GM21423 (cell line): ENCODE measurements around the gene ADAMTSL5.
"Not testable (repeated sequence)": the region's sequence is repeated elsewhere in the genome, so short reads cannot be mapped to it uniquely, and the experiment has no call there.

Source experiments
- ATAC-seq: cut with Tn5 transposase; IDR thresholded peaks from one replicate; pipeline ENCODE4 v1.9.1; 2021; ENCODE audit warnings: mild to moderate bottlenecking, moderate library complexity; ENCODE audit not compliant: unreplicated experiment

The ADAMTSL5 gene, protein sequence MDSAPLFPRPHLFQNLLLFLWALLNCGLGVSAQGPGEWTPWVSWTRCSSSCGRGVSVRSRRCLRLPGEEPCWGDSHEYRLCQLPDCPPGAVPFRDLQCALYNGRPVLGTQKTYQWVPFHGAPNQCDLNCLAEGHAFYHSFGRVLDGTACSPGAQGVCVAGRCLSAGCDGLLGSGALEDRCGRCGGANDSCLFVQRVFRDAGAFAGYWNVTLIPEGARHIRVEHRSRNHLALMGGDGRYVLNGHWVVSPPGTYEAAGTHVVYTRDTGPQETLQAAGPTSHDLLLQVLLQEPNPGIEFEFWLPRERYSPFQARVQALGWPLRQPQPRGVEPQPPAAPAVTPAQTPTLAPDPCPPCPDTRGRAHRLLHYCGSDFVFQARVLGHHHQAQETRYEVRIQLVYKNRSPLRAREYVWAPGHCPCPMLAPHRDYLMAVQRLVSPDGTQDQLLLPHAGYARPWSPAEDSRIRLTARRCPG

DNA sequence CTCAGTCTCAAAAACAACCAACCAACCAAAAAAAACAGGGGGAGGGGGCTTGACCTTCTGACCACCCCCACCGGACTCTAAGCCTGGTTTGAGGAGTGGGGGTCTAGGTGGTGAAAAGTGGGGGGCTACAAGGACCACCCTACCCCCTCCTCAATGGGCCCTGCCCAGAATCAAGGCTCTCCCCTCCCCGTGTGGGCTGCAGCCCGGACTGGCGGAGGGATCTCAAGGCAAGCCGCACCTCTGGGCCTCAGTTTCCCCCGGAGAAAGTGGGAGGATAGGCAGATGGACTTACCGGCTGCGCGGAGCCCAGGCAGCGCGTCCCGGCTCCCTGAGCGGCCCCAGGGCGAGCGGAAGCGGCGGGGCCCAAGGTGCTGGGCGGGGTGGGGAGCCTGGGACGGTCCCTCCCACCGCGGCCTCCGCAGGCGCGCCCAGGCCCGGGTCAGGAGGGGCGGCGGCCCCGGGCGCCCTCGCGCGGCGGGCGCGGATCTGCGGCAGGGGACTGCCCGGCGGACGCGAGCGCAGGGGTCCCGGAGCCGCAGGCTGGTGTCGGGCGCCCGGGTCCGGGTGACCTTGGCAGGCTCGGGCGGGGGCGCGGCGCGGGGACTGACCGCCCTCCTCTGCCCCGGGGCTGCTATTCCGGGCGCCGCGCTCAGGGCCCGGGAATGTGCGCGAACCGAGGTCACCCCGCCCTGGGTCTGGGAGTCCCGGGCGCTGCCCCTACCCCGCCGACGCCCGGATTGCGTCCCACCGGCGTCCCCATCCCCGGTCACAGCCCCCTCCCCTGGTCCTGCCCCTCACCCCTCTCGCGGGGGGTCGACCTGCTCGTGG, at the start of gene ADAMTSL5:
Gene ADAMTSL5 (minus strand): TSS at position 349 of the 828 bp plus-strand sequence. CDS start 2,076 bp downstream, outside the sequence.
- ATAC-seq: no peak

DNA sequence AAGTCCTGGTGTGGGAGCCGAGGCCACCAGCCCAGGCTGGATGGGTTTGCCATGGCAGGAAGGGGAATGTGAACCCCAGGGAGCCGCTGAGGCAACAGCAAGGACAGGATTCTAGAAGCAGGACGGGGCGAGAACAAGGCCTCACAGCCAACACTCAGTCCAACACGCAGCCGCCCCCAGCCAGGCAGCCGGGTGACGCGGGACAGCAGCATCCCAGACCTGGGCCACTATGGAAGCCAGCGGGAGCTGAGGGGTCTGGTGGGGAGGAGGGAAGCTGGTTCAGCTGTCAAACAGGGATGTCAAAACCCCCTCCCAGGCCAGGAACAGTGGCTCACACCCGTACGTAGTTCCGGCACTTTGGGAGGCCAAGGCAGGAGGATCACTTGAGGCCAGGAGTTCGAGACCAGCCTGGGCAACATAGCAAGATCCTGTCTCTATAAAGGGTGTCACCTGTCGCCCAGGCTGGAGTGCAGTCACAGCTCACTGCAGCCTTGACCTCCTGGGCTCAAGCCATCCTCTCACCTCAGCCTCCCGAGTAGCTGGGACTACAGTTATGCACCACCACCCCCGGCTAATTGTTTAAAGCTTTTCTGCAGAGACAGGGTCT, 48.5 kb upstream of the ADAMTSL5 start:
- no peak for ATAC-seq

DNA sequence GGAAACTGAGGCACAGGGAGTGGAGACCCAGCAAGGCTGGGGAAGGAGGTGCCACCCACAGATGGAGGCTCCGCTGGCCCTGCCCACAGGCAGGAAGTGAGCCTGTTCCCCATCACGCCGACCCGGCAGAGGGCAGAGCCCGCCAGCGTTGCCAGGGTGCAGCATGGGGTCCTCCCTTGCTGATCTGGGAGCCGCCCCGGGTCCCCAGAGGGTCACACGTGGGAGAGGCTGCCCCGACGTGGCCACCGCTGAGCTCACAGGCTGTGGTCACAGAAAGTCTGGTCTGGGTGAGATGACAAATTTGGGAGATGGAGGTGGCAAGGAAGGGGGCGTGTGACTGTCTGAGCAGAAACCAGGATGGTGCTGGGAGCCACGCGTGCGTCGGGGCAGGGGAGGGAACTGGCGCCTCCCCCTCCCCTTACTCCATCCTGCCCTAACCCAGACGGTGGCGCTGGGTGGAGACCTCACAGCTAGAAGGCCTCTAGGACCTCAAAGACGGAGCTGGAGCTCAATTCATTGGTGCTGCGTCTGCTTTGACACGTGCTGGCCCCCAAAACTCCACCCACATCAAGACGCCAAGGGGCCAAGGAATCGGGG, 47.6 kb upstream of the ADAMTSL5 start:
- ATAC-seq: no peak

DNA sequence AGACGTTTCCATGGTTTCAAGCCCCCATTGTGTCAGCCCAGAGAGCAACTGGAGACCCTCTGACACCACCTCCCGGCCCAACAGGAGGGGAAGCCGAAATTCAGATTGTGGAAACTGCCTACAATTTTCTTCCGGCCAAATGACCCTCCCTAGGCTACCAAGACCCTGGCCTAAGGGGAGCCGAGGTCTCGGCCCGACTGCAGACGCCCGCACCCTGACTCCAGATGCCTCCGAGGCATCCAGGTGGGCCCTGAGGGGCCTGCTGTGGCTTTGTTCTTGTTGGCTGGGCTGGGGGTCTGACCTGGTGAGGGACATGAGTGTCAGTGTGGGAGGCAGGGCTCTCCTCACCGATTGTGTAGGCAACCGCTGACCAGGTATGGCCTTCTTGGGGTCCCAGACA, 45.7 kb upstream of the ADAMTSL5 start:
- no peak for ATAC-seq

GRCh38 chr19:1556390-1557070, 43.7 kb upstream of the ADAMTSL5 start:
- no peak for ATAC-seq

DNA sequence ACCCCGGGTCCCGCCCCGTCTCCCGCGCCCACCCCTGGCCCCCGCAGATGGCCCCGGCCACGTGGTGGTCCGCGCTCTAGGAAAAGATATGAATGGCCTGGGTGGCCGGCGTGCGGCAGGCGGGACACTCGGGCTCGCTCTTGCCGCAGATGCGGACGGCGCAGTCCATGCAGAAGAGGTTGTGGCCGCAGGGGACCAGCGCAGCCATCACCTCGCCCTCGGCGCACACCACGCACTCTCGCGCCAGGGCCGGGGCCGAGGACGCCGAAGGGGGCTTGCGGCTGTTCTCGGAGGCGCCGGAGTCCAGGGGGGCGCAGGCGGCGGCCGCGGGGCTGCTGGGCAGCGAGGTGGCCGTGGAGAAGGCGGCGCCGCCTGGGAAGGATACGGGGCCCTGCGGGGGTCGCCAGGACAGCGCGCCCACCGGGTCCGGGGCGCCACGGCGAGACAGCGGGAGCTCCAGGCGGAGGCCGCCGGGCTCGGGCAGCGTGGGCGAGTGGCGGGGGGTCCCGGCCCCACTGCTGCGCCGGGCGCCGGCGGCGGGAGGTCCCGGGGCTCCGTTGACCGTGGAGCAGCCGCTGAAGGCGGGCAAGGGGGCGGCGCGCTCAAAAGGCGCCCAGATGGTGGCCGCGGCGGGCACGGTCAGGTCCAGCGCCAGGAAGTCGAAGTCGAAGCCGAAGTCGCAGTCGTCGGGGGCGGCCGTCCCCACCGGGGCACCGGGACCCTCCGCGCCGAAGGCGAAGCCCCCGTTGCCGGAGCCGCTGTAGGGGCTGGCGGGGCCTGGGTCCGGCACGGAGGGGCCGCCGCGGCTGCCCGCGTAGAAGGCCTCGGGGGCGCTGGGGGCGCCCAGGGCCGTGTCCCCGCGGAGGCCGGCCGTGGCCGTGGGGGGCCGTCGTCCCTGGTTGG, 42.9 kb upstream of the ADAMTSL5 start:
- ATAC-seq: no peak

DNA sequence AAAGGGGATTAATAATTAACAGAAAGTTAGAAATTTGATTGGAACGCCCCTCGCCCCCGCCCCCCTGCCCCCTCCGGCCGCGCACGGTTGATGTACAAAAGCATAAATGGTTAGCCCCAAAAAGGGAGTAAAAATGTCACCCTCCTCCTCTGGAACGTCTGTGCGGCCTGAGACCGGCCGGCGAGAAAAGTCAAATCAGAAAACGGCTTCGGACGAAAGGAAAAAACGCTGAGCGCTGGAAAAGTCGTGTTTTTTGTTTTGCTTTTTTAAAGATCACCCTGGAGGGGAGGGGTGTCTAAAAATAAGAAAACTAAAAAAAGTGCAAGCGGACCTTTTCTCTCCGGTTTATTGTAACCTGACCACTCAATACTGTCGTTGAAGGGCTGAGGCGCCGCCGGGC, 42.1 kb upstream of the ADAMTSL5 start:
- ATAC-seq: no peak

GRCh38 chr19:1553415-1553814, 40.6 kb upstream of the ADAMTSL5 start:
- ATAC-seq: no peak

- no peak for ATAC-seq
These were observed 38.5 kb upstream of the ADAMTSL5 start for GRCh38 chr19:1551068-1552040.

- ATAC-seq: no peak
These were observed 36.6 kb upstream of the ADAMTSL5 start for GRCh38 chr19:1549332-1549945.

- no peak for ATAC-seq
These were observed 27.6 kb upstream of the ADAMTSL5 start for GRCh38 chr19:1540365-1540925.

DNA sequence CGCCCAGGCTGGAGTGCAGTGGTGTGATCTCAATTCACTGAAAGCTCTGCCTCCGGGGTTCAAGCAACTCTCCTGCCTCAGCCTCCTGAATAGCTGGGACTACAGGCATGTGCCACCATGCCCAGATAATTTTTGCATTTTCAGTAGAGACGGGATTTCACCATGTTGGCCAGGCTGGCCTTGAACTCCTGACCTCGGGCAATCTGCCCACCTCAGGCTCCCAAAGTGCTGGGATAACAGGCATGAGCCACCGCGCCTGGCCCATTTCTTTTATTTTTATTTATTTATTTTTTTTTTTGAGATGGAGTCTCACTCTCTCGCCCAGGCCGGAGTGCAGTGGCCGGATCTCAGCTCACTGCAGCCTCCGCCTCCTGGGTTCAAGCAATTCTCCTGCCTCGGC, 26.9 kb upstream of the ADAMTSL5 start:
- not testable (repeated sequence) for ATAC-seq

- ATAC-seq: no peak
These were observed 26.2 kb upstream of the ADAMTSL5 start for GRCh38 chr19:1538978-1539377.

DNA sequence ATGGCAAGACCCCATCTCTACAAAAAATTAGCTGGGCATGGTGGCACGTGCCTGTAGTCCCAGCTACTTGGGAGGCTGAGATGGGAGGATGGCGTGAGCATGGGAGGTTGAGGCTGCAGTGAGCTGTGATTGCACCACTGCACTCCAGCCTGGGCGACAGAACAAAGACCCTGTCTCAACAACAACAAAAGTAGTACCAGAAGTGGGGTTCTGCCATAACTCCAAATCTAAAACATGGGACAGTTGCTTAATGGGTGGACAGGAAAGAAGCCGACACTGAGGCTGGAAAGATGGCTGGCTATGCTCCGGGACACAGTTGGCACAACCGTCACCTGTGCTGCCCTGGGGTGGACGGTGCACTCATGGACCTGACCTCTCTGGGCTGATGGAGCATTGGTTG, 22.9 kb upstream of the ADAMTSL5 start:
- not testable (repeated sequence) for ATAC-seq

DNA sequence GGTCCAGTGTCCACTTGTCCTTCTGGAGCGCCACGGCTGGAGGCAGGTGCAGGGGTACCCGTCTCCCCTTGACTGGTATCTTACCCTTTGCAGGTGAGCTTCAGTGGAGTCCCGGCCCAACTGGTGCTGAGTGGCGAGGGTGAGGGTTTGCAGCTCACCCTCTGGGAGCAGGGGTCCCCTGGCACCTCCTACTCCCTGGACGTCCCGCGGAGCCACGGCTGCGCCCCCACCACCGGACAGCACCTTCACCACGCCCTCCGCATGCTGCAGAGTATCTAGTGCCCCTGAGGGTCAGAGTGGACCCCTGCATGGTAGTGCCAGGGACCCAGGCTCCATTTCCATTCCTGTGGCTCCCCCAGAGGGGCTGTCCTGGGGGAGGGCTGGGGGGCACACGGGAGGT, 22.2 kb upstream of the ADAMTSL5 start:
- no peak for ATAC-seq

GRCh38 chr19:1533510-1534150, 20.8 kb upstream of the ADAMTSL5 start:
- no peak for ATAC-seq

DNA sequence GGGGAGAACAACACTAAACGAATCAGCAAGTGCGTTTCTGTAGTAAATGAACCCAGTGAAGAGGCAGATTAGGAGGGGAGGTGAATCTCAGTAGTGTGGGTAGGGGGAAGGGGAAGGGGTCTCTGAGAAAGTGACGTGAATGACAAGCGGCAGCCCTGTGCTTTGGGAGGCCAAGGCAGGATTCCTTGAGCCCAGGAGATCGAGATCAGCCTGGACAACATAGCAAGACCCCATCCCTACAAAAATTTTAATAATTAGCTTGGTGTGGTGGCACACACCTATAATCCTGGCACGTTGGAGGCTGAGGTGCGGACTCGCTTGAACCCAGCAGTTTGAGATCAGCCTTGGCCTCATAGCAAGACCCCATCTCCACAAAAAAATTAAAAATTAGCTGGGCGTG, 19.2 kb upstream of the ADAMTSL5 start:
- ATAC-seq: no peak
